CD4-positive, CD25-positive, alpha-beta regulatory T cell (primary cell): ENCODE results near the gene LMCD1. TPM values are rescaled to one million over a fixed set of nuclear protein-coding genes. Genes with fewer than 3 reads are reported as not detected.
"Not testable (repeated sequence)": the region's sequence is repeated elsewhere in the genome, so short reads cannot be mapped to it uniquely, and the experiment has no call there.

Experiments
- ATAC-seq, 2 donors: fragments of 150-1000 bp; cut with Tn5 transposase; one replicate each; pipeline ENCODE4 v1.10.0; 2021; ENCODE audit warnings: low read depth in 2 of 2, moderate number of reproducible peaks in 2 of 2, moderate library complexity in 1 of 2
- DNase-seq, 3 donors: peaks; one replicate each; pipeline versions ENCODE4 v3.0.0 to v3.0.0-alpha.2; 2012 to 2022; ENCODE audit warnings: mixed read lengths in 1 of 3
- H3K27ac ChIP-seq: one replicate; pipeline ENCODE4 v1.7.0; 2013; ENCODE audit warnings: mild to moderate bottlenecking, low read length; ENCODE audit not compliant: insufficient read depth, poor library complexity, severe bottlenecking
- H3K27me3 ChIP-seq: one replicate; pipeline ENCODE4 v1.7.0; 2013; ENCODE audit warnings: low read length; ENCODE audit not compliant: control insufficient read depth, insufficient read depth
- H3K36me3 ChIP-seq: one replicate; pipeline ENCODE4 v1.7.0; 2013; ENCODE audit warnings: mild to moderate bottlenecking, low read length, moderate library complexity; ENCODE audit not compliant: control insufficient read depth, insufficient read depth
- H3K4me1 ChIP-seq: 2 replicates; pipeline ENCODE4 v1.7.0; 2013; ENCODE audit warnings: mild to moderate bottlenecking, low read length; ENCODE audit not compliant: insufficient read depth, control insufficient read depth, poor library complexity, severe bottlenecking
- H3K4me3 ChIP-seq: one replicate; pipeline ENCODE4 v1.7.0; 2013; ENCODE audit warnings: low read depth, mild to moderate bottlenecking, low read length, moderate library complexity
- H3K9me3 ChIP-seq, 2 experiments: 1 replicate in 1 of 2; 2 replicates in 1 of 2; pipeline ENCODE4 v1.7.0; 2013; ENCODE audit warnings: low read length in 2 of 2, mild to moderate bottlenecking in 1 of 2, moderate library complexity in 1 of 2; ENCODE audit not compliant: control insufficient read depth in 2 of 2
- H3K27ac Mint-ChIP-seq, 3 donors: one replicate each; pipeline ENCODE4 v1.8.0; 2020 to 2022; ENCODE audit warnings: mild to moderate bottlenecking in 3 of 3, mixed read lengths in 3 of 3, moderate library complexity in 2 of 3
- H3K27me3 Mint-ChIP-seq: one replicate; pipeline ENCODE4 v1.8.0; 2022; ENCODE audit warnings: mild to moderate bottlenecking, mixed read lengths
- H3K36me3 Mint-ChIP-seq: one replicate; pipeline ENCODE4 v1.8.0; 2020; ENCODE audit warnings: mixed read lengths
- H3K4me1 Mint-ChIP-seq, 4 donors: one replicate each; pipeline ENCODE4 v1.8.0; 2020 to 2022; ENCODE audit warnings: mixed read lengths in 4 of 4, mild to moderate bottlenecking in 1 of 4
- H3K4me3 Mint-ChIP-seq, 4 donors: one replicate each; pipeline ENCODE4 v1.8.0; 2020 to 2022; ENCODE audit warnings: mild to moderate bottlenecking in 4 of 4, mixed read lengths in 4 of 4, moderate library complexity in 3 of 4
- H3K9me3 Mint-ChIP-seq, 7 donors: one replicate each; pipeline ENCODE4 v1.8.0; 2020 to 2022; ENCODE audit warnings: mixed read lengths in 7 of 7, mild to moderate bottlenecking in 3 of 7, moderate library complexity in 2 of 7
- polyA plus RNA-seq, 4 donors: library from polyadenylated mRNA; unstranded; fragments of 300-500 nt; fragmentation: Illumina TruSeq; gene quantifications; one replicate each; pipeline ENCODE4 v1.2.3, GENCODE V29; 2021
- total RNA-seq: library from RNA; stranded (reverse); gene quantifications from one replicate; pipeline ENCODE4 v1.2.3, GENCODE V29; 2022

The LMCD1 gene
- total and polyA plus RNA-seq, 5 donors from 2014 or later, result 5.6 to 27.7 (median 17.2) TPM

DNA sequence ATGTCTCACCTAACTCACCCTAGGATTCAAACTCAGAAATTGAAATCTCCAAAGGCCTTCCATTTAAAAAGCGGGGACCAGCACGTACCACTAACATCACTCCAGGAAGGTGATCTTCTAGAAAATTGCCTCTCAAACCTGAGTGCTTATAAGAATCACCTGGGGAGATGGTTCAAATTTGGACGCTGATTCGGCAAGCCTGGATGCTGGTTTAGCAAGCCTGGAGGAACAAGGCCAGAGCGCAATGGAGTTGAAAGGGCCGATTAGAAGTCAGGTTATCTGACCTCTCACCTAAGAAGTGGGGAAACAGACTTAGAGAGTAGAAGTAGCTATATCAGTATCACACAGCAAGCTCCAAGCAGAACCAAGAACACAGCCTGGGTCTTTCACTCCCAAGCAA lies 74.8 kb downstream of the LMCD1 start:
- Histone ChIP-seq H3K9me3 (no peaks in the 10 kb centered on the region), H3K27ac (no peak overlapping the region), H3K27me3 (no peaks in the 10 kb centered on the region), H3K4me3 (no peak overlapping the region), H3K4me1 (peaks cover 3% of the 10 kb centered on the region), H3K36me3 (no peaks in the 10 kb centered on the region)
- H3K4me3 Mint-ChIP-seq, result no peak overlapping the region
- peaks cover 2 to 7% (median 6%) of the 10 kb centered on the region in 4 donors for H3K4me1 Mint-ChIP-seq
- H3K9me3 Mint-ChIP-seq, result peaks cover 0 to 3% (median 0%) of the 10 kb centered on the region in 7 donors
- peaks cover 5% of the 10 kb centered on the region for H3K27me3 Mint-ChIP-seq
- no peaks in the 10 kb centered on the region for H3K36me3 Mint-ChIP-seq
- no peak overlapping the region for H3K27ac Mint-ChIP-seq
- ATAC-seq (no peak), DNase-seq (no peak)

DNA sequence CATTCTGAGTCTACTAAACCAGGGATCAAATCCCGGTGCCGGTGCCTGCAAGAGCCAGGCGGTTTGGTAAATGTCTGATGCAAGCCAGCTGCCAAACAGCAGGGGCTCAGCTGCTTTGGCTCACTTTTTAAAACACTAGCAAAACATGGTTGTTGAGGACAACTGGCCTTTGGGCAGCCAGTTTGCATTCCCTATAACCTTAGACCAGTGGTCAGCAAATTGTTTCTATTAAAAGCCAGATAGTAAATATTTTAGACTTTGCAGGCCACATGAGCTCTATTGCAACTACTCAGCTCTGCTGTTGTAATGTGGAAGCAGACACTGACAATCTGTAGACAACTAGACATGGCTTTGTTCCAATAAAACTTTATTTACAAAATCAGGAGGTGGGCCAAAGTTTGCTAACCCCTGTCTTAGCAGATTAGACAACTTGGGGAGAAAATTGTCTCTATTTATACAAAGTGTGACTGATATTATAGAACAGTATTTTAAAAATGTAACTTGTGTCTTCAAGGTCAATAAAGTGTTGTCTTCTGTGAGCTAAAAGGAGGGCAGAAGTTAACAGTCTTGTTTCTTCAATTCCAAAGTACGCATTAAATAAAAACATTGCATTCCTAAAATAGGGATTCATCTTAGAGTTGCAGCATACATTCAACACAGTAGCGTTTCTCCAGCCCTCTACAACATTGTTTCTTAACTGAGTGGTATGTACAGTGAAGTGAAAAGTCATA lies 75.4 kb downstream of the LMCD1 start:
- H3K36me3 ChIP-seq, result no peaks in the 10 kb centered on the region
- no peaks in the 10 kb centered on the region for H3K4me1 ChIP-seq
- Mint-ChIP-seq H3K27me3 (peaks cover 5% of the 10 kb centered on the region), H3K4me3 (no peak overlapping the region), H3K9me3 (peaks cover 0 to 3% (median 0%) of the 10 kb centered on the region in 7 donors), H3K36me3 (no peaks in the 10 kb centered on the region), H3K4me1 (peaks cover 0 to 3% (median 1%) of the 10 kb centered on the region in 4 donors), H3K27ac (no peak overlapping the region)
- DNase-seq (no peak), ATAC-seq (no peak)
- H3K27ac ChIP-seq, result no peak overlapping the region
- H3K4me3 ChIP-seq, result no peak overlapping the region
- no peaks in the 10 kb centered on the region for H3K9me3 ChIP-seq
- H3K27me3 ChIP-seq, result no peaks in the 10 kb centered on the region

DNA sequence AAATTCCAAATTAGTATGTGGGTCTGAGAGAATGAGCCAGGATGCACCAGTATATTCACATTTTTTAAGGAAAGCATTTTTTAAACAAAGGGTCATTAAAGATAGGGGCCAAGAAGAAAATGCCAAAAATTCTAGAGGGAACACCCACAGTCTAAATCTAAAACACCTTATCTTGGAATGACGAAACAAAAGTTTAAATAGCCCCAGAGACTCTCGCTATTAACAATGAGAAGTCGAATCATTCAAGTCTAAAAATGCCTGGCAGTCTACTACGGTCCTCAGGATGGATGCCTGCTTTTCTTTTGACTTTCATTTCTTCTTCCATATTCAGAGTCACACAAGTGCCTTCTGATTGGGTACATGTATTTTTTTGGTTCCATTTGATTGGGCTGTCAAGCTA lies 76.7 kb downstream of the LMCD1 start:
- Histone ChIP-seq H3K27ac (no peak overlapping the region), H3K9me3 (no peaks in the 10 kb centered on the region), H3K36me3 (no peaks in the 10 kb centered on the region), H3K4me3 (no peak overlapping the region), H3K27me3 (no peaks in the 10 kb centered on the region), H3K4me1 (no peaks in the 10 kb centered on the region)
- ATAC-seq (no peak), DNase-seq (no peak)
- H3K27ac Mint-ChIP-seq, result no peak overlapping the region
- H3K36me3 Mint-ChIP-seq, result no peaks in the 10 kb centered on the region
- no peak overlapping the region for H3K4me3 Mint-ChIP-seq
- H3K27me3 Mint-ChIP-seq, result peaks cover 5% of the 10 kb centered on the region
- H3K9me3 Mint-ChIP-seq, result peaks cover 0 to 3% (median 0%) of the 10 kb centered on the region in 7 donors
- H3K4me1 Mint-ChIP-seq, result peaks cover 0 to 3% (median 0%) of the 10 kb centered on the region in 4 donors

GRCh38 chr3:8579096-8579495 lies 77.5 kb downstream of the LMCD1 start:
- Histone ChIP-seq H3K36me3 (no peaks in the 10 kb centered on the region), H3K27ac (no peak overlapping the region), H3K9me3 (no peaks in the 10 kb centered on the region), H3K4me1 (no peaks in the 10 kb centered on the region), H3K4me3 (no peak overlapping the region), H3K27me3 (no peaks in the 10 kb centered on the region)
- Mint-ChIP-seq H3K27ac (no peak overlapping the region), H3K4me3 (no peak overlapping the region), H3K4me1 (peaks cover 0 to 3% (median 0%) of the 10 kb centered on the region in 4 donors), H3K36me3 (no peaks in the 10 kb centered on the region), H3K27me3 (peaks cover 5% of the 10 kb centered on the region), H3K9me3 (peaks cover 0 to 3% (median 0%) of the 10 kb centered on the region in 7 donors)
- DNase-seq (no peak), ATAC-seq (no peak)

DNA sequence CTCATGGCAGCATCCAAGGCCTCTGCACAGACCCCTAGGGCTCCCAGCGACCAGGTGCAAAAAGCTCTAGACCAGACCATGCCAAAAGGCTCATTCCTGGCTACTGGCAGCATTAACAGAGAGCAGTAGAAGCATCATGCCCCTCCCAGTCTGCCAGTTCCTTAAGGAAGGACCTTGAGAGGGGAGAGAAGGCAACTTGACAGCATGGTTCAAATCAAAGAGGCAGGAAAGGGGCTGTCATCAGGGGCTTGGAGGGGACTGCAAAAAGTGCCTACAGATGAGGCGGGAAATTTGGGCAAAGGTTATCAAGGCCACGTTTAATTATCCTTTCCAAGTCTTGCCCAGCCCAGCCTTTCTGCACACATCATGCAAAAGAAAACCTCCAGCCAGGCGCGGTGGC lies 78.3 kb downstream of the LMCD1 start:
- no peaks in the 10 kb centered on the region for H3K4me1 ChIP-seq
- no peaks in the 10 kb centered on the region for H3K27me3 ChIP-seq
- no peaks in the 10 kb centered on the region for H3K9me3 ChIP-seq
- peaks cover 5% of the 10 kb centered on the region for H3K27me3 Mint-ChIP-seq
- no peak overlapping the region for H3K4me3 ChIP-seq
- no peak overlapping the region for H3K27ac ChIP-seq
- H3K36me3 ChIP-seq, result no peaks in the 10 kb centered on the region
- peaks cover 0 to 3% (median 0%) of the 10 kb centered on the region in 4 donors for H3K4me1 Mint-ChIP-seq
- H3K9me3 Mint-ChIP-seq, result peaks cover 0 to 5% (median 0%) of the 10 kb centered on the region in 7 donors
- no peak overlapping the region for H3K4me3 Mint-ChIP-seq
- H3K27ac Mint-ChIP-seq, result no peak overlapping the region
- DNase-seq (no peak), ATAC-seq (no peak)
- no peaks in the 10 kb centered on the region for H3K36me3 Mint-ChIP-seq

DNA sequence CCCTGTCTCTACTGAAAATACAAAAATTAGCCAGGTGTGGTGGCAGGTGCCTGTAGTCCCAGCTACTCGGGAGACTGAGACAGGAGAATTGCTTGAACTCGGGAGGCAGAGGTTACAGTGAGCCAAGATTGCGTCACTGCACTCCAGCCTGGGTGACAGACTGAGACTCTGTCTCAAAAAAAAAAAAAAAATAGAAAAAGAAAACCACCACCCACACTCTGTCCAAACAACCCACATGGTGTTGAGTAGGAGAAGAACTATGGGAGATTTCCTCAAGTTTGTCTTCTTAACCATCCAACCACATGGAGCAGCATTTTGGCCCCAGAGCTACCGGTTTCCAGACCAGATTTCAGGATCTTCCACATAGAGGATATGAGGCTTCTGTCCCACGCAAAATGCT lies 78.8 kb downstream of the LMCD1 start:
- not testable (repeated sequence) for H3K27ac Mint-ChIP-seq, H3K36me3 ChIP-seq, H3K27me3 Mint-ChIP-seq, DNase-seq, H3K9me3 ChIP-seq, H3K4me3 Mint-ChIP-seq, H3K27ac ChIP-seq, ATAC-seq, H3K27me3 ChIP-seq, H3K4me3 ChIP-seq, H3K4me1 Mint-ChIP-seq, H3K9me3 Mint-ChIP-seq, H3K4me1 ChIP-seq, H3K36me3 Mint-ChIP-seq

DNA sequence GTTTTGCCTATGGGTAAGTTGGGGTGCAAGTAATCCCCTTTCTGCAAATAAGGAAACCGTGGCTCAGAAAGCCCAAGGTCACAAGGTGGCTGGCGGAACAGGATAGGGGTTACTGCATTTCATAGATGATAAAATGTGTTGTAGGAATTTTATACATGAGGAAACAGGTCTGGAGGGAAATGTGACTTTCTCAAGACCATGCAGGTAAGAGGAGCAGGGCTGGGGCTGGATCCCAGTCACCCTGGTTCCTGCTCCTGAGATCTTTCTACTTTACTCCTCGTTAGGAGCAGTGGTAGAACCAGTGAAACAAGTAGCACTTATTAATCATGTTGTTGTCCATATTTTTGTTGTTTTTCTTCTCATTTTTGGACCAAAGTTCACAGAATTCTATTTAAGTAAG lies 79.8 kb downstream of the LMCD1 start:
- Mint-ChIP-seq H3K27me3 (peaks cover 3% of the 10 kb centered on the region), H3K9me3 (peaks cover 0 to 5% (median 0%) of the 10 kb centered on the region in 7 donors), H3K4me1 (peaks cover 0 to 3% (median 0%) of the 10 kb centered on the region in 4 donors), H3K4me3 (no peak overlapping the region), H3K36me3 (no peaks in the 10 kb centered on the region), H3K27ac (no peak overlapping the region)
- DNase-seq, result no peak
- Histone ChIP-seq H3K9me3 (no peaks in the 10 kb centered on the region), H3K27me3 (no peaks in the 10 kb centered on the region), H3K36me3 (no peaks in the 10 kb centered on the region), H3K27ac (no peak overlapping the region), H3K4me1 (no peaks in the 10 kb centered on the region), H3K4me3 (no peak overlapping the region)
- no peak for ATAC-seq

- H3K9me3 Mint-ChIP-seq, result peaks cover 0 to 5% (median 0%) of the 10 kb centered on the region in 7 donors
These were observed 80.3 kb downstream of the LMCD1 start for GRCh38 chr3:8581806-8582445.

More at GRCh38 chr3:8581806-8582445, 80.3 kb downstream of the LMCD1 start:
- Mint-ChIP-seq H3K4me1 (peaks cover 0 to 3% (median 0%) of the 10 kb centered on the region in 4 donors), H3K27me3 (peaks cover 3% of the 10 kb centered on the region), H3K27ac (no peak overlapping the region), H3K36me3 (no peaks in the 10 kb centered on the region), H3K4me3 (no peak overlapping the region)
- Histone ChIP-seq H3K9me3 (no peaks in the 10 kb centered on the region), H3K36me3 (no peaks in the 10 kb centered on the region), H3K4me1 (no peaks in the 10 kb centered on the region), H3K27me3 (no peaks in the 10 kb centered on the region), H3K4me3 (no peak overlapping the region), H3K27ac (no peak overlapping the region)
- ATAC-seq (no peak), DNase-seq (no peak)
